ENCODE data around the gene ENOSF1.

DNA sequence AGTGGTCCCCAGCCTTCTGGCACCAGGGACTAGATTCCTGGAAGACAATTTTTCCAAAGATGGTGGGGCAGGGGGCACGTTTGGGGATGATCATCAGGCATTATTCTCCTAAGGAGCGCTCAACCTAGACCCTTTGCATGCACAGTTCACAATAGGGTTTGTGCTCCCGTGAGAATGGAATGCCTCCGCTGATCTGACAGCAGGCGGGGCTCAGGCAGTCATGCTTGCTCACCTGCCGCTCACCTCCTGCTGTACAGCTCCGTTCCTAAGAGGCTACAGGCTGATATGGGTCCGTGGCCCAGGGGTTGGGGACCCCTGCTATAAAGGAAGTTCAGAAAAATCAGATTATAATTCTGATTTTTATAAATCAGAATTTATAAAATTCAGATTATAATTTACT, 77.3 kb downstream of the ENOSF1 start:
- TF ChIP-seq, protein P1, sequence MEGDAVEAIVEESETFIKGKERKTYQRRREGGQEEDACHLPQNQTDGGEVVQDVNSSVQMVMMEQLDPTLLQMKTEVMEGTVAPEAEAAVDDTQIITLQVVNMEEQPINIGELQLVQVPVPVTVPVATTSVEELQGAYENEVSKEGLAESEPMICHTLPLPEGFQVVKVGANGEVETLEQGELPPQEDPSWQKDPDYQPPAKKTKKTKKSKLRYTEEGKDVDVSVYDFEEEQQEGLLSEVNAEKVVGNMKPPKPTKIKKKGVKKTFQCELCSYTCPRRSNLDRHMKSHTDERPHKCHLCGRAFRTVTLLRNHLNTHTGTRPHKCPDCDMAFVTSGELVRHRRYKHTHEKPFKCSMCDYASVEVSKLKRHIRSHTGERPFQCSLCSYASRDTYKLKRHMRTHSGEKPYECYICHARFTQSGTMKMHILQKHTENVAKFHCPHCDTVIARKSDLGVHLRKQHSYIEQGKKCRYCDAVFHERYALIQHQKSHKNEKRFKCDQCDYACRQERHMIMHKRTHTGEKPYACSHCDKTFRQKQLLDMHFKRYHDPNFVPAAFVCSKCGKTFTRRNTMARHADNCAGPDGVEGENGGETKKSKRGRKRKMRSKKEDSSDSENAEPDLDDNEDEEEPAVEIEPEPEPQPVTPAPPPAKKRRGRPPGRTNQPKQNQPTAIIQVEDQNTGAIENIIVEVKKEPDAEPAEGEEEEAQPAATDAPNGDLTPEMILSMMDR (IDR thresholded peaks at IDR 0.05): no peak
- TF ChIP-seq POLR2AphosphoS5 (IDR thresholded peaks at IDR 0.05) (no peak), POLR2A (IDR thresholded peaks at IDR 0.05) (no peak)

Data from stomach (tissue), 4 donors.